Measurements from ENCODE around the gene GRID1.

GRID1 gene

DNA sequence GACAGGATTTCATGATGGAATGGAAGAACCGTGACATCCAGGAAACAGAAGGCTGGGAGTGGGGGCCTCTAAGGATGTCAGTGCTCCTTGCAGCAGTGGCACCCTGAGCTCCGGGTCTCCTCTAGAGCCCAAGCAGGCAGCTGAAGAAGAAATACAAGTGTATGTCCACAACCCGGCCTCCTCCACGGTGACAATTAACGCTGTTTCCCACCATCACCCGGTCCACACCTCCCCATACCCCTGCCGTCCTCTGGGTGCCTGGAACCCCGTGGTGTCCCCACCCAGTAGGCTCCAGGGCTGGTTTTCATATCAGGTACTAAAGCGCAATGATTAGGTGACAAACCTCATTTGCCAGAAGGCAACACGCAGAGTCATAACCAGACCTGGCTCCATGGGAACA, 30.3 kb downstream of the GRID1 start:
- DNase-seq: no peak

DNA sequence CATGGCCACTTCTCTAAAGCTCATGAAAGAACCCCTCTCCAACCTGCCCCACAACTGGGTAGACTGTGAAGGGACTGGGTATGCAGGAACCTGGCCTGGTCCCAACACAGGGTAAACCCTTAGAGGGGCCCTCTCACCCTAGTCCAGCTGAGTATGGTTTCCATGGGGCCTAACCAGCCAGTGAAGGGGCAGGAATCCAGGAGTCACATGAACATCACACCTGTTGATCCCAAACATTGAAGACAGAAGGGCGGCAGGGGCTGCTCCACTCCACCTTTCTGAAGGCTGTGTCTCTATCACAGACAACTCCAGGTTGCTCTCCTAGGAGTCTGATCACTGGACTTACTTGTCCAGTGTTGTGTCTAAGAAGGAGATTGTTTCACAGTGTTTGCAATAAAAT, 30.8 kb downstream of the GRID1 start:
- DNase-seq: no peak

DNA sequence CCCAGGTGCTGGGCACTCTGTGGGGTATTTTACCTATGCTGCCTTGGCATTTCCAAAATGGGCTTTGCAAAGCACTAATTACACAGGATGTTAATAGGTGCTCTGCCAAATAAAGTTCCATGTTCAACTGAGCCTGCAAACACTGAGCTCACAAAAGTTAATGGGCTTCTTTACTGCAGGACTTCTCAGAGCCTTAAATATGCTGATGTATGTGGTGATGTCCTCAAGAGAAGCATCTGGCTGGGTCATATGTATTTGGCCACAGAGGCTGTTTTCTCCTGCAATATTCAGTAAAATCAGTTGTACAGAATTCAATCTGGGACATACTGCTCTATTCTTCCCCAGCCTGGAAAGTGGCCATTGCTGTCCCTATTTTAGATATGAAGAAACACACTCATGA, 31.3 kb downstream of the GRID1 start:
- DNase-seq: no peak

DNA sequence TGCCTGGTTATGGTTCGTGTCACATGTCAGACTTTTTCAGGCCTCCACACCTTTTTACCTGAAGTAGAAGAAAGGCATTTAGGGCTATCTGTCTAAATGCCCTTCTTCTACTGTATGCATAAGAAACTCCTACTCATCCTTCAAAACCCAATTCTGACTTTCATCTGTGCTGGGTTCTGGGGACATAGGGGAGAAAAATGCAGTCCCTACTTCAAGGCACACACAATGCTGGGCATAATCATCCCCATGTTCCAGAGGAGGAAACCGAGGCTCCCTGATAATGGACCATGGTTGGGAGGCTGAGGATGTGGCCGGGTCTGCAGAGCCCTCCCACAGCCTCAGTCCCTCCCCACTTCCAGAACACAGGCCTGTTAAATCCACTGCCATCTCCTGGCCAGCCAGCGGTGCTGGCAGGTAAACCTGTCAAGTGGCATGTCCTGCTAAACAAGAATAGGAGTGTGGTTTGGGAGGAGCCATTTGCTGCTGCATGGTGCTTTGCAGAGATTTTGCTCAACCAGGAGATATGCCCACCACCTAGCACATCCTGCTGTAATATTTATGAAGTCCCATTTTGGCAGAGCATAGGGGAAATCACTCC, 32.0 kb downstream of the GRID1 start:
- DNase-seq: no peak

DNA sequence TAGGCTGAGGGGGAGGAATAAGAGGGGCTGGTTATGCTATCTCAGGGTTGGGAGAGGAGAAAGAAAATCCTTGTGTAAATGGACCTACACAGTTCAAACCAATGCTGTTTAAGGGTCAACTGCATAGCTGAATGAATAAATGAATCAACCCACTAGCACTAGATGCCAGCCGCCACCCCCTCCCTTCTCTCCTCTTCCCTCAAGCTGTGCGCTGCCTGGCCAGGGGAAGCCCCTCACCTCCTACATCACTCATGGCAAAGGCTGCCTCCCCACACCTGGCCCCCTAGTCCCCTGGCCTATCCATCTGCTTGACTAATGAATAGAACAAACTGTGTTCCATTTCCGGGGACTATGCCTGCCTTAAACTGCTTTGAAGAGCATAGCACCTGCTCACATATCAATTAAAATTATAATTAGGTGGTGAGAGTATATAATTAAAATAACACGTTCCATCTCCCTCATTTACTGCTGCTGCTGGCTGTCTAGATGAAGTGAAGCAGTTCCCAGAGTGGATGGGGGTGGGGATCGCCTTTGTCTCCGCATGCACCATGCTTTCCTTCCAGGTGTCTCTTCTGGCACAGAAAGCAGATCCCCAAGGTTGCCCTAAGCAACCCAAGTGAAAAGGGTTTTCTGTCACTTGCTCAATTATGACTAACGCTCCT, 32.6 kb downstream of the GRID1 start:
- DNase-seq: no peak

DNA sequence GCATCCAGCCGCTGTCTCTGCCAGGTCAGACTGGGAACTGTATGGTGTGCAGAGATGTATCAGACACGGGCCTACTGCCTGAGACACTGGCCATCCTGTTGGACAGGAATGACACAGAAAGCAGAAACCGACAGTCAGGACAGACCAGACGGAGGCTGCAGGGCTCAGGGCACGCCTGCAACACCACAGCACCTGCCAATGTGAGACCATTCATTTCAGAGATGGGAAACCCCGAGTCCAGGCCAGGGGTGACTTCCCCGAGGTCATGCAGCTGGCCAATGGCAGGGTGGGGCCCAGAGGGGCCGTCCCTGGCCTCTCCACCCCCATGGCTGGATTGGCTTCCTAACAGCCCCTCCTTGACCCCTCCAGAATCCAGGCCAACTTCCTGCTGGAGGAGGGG, 34.7 kb downstream of the GRID1 start:
- no peak for DNase-seq

DNA sequence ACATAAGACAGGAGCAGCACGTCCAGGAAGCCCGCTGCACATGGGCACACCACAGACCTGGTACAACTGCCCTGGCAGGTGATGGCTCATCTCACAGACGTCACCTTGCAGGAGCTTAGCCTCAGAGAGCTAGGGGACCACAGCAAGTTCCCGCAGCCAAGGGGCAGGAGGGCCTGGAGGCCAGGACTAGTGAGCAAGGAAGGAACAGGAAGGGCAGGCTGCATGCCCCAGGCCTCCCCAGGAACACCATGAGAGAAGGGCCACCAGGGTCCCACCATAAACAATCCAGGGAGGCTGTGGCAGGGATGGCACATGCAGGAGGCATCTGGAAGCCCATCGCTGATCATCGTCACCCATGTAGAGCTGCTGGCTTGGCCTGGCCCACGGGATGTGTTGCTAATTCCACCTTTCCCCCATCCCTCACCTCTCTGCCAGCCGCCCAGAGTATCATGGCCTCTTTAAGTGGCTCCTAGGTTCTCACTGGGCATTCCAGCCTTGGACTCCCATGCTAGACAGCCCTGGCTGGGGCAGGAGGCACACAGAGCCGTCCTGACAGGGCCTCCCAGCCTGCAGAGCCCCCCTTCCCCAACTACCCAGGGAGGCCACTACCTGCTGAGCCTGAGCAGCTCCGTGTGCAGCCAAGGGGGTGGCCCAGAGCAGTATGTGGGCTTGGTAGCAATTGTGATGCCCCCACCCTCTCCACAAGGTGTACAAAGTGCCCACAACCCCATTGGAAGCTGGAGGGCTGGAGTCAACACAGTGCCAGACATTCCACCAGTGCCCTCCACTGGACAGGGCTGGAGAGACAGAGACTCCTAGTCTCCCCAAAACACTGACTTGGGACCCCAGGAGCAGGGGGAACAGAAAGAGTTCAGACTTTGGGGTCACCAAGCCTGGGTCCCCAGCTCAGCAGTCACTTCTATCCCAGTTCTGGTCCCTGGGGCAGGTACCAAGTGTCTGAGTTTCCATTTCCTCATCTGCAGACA, 35.5 kb downstream of the GRID1 start:
- DNase-seq: no peak

DNA sequence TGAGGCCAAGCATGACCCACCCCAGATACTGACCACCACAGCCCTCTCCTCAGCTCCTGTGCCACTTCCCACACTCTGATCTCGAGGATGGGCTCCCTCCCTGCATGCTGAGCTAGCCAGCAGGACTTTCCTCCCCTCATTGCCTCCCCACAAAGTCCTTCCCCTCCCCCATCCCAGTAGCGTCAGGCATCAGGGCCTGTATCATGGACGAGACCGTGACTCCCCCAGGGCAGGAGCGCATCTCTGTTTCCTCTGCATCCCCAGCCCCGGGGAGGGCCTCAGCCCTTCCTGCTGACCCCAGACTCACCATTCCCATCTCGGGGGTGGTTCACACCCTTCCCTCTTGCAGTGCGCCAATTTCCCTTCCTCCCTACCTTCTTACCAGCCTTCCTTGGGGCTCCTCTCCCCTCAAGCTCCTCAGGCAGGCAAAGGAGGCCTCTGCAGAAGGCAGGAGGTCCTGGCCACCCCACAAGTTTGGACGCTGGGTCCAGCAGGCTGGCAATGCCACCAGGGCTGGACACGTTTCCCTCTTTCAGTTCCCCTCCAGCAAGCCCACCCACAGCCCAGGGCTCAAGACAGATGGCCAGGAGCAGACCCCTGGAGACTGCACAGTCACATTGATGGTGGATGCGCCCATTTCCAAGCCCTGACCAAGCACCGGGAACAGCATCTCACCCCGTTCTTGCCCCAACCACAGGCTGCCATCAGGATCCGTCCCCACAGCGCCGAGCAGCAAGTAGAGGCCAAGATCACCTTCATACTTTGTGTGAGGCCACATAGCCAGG, 36.5 kb downstream of the GRID1 start:
- DNase-seq: no peak

DNA sequence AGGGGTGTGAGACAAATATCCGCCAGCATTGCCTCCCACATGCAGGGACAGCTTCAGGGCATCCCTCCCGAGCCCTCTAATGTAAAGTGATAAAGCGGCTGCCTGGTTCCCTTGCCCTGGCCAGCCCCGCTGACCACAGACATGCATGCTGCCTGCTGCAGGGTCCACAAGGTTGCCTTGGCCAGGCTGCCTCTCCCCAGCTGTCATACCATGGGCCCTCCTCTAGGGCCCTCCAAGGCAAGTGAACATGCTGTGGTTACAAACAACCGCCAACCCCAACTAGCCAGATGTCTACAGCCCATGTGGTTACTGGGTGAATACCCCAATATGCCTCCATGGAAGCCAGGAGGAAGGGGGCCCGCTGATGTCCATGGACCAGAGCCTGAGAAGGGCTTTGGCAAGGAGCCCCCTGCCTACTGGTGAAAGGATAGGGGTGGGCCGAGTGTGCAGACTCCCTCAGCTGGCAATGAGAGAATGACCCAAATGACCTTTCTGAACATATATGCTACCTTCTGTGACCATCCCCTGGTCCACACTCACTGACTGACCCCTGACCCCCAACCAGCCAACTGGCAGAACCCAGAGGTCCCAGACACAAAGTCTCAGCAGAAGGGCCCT, 37.4 kb downstream of the GRID1 start:
- DNase-seq: no peak

DNA sequence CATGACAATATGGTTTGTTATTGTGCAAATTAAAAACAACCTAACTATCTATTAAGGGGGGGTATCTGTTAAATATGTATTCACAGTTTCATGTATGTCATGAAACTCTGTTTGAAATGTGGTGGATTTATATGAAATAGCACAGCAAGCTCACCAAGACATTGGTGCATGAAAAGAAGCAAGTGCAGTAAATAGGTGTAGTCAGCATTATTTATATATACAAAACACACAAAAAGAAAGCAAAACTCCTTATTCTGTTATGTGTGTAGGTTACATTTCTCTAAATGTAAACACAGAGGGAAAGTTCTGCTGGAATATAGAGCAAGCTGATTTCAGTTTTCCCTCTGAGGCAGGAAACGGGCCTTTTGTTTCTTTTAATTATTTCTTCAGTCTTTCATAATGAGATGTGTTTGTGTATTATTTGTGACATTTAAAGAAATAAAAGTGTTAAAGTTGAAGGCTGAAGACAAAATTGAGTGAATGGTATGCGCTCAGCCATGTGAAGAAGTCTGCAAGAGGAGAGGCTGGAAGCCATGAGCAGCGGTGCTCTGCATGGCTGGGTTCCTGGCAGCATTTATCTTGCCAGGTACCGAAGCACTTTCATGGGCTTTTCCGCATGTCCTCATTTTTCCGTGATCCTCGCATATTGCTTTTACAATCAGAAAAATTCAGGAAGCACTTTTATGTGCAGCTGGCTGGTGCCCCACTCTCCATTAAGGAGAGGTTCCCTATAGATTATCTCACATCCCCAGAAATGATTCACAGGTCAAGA, 38.5 kb downstream of the GRID1 start:
- no peak for DNase-seq

DNA sequence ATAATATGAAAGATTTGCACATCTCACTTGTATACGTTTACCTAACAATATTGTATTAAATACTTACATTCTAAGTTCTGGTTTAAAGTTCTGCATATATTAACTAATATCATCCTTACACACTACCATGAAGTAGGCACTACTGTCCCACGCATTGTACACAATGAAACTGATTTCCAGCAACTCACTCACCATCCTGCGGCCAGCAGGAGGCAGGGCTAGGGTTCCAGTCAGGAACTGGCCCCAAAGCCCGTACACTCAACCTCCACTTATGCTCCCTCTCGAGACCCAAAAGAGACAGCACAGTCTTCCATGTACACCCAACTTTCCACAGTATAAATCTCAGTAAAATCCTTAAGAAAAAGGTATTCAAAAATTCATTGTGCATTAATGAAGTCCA, 41.4 kb downstream of the GRID1 start:
- DNase-seq: no peak

DNA sequence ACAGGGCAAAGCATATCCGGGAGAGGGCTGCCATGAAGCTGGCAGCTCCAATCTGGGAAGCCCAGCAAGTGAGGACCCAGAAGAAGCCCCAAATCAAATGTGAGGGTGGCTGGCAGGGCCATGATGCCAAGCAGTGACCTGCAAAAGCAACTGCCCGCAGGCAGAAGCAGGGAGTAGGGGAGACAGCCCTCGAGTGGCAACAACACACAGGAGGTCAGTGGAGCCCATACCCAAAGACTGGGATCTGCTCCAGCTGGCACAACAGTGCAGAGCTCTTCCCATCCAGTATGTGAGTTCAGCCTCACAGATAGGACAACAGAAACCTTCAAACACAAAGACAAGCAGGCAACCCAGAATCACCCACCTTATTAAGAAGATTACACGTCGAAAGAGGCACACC, 45.0 kb downstream of the GRID1 start:
- DNase-seq: no peak

DNA sequence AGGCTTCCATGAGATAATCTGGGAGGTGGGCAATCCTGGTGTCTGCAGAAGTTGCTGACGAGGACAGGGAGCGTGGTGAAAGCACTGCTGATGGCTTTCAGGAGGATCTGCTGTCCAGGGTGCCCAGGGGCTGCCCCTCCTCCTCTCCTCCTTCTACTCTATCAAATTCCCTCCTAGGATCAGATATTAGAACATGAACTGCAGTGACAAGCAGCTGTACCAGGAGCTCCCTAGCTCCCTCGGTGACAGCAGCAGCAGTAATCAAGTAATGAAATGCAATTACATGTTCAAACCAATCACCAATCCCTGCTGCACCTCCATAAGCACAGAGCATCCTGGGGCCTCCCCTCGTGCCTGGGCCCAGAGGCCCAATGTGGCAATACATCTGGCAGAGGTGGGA, 46.9 kb downstream of the GRID1 start:
- DNase-seq: no peak

DNA sequence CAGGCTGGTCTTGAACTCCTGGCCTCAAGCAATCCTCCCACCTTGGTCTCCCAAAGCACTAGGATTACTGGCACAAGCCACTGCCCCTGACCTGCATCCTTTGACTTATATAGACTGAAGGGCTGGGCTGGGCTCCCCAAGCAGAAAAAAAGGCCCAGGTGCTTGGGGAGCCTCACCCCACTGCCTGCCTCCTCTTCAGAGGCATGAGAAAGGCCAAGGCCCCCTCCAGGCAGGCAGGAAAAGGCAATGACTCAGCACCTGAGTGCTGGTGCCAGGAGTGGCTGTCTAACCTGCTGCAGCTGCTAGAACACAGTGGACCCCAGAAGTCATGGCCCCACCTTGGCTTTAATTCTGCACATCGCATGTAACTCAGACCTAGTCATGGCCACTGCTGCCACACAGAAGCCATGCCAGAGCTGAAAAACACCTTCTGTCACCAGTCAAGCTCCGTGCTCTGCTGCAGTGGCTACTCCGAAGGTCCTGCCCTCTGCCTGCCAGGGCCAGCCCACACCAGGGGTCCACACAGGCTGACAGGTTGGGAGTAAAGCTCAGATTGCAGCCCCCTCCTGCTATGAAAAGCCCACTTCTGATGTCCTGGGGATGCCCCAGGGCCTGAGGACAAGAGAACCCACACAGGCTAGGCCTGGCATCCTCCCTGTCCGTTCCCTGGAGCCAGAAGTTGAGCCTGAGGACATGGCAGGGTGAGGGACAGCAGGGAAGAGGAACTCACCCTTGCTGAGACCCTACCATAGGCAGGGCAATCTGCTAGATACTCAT, 48.5 kb downstream of the GRID1 start:
- DNase-seq: no peak

DNA sequence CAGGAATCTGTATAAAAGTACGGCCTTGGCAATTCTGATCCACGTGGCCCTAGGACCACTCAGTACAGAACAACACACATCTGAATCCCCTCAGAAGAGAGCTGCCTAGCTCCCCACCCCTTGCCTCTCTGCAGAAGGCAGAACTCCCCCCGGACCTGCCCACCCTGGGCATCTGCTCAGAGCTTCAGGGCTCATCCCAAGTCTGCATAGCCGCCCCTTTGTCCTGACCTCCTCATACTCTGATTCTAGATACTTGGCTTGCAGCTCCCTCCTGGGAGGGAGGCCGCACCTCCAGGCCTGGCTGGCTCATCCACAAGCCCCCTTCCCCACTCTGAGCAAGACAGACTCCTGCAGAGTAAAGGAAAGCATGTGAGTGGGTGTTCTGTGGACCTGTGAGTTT, 49.6 kb downstream of the GRID1 start:
- DNase-seq: no peak

DNA sequence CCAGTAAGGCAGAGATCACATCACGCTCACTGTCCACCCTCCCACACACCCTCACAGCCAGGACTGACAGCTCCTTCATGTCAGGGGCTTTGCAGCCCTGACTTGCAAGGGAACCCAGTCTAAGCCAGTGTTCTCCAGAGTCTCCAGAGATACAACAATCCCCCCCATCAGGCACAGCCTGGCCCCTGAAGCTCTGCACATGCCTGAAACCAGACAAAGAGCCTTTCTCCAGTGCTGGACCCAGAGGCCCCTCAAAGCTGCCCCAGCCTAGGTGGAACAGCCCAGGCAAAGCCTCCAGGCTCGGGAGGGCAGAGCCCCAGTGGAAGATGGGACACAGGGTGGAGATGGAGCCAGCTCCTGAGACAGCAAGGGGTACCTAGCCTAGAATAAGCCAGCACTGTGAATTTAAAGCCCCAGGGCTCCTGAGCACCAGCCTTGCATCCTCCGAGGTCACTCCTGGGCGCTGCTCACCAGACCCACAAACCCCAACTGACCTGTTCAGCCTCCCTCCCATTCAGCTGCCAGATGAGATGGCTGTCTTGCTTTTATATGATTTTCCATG, 50.2 kb downstream of the GRID1 start:
- DNase-seq: no peak

DNA sequence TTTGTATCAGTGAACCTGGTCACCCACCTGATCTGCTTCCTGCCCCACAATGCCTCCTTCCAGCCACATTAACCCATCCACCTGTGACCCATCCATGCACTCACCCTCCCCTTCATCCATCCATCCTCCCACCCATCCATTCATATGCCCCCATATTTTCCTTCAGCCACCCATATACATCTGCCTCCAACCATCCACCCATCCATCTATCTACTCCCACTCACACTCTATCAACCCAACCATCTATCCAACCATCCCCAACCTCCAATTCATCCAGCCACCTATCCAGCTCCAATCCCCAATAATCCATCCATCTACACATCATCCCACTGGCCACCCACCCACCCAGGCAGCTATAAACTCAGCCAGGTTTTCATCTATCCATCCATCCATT, 51.0 kb downstream of the GRID1 start:
- DNase-seq: no peak

DNA sequence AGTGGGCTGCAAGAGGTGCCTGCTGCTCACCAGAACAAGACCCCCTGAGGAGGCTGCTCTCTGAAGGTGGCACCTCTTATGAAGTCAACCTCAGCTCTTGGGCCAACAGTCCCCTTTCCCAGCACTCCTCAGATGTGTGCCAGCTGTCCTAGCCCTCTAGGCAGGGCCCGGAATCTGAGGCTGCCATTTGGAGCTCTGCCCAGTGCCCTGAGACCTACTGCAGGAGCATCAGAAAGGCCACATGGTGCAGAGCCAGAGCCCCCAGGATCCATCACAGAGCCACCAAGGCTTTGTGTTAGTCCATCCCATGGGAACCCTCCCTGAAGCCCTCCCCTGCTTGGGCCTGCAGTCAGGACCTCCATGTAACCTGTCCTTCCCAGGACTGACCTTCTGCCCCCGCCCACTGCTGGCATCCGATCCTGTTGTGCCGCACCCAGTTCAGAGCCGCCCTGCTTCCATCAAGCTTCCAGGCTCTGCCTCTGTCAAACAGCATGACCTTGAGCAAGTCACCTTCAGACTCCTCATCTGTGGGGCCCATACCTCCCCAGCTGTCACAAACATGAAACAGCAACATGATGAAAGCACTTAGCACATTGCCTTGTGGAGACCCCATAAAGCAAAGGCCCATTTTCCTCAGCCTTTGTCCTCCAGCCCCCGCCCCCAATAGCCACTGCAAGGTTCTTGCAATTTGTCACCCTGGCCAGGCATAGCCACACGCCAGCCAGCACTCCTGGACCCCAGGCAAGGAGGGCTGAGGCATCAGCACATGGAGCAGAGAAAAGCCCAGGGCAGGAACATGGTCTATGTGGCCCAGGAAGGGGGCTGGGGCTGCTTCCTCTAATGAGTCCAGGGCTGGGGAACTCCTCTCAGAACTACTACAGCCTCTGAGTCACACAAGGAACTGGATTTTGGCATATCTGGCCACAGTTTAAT, 51.7 kb downstream of the GRID1 start:
- no peak for DNase-seq

DNA sequence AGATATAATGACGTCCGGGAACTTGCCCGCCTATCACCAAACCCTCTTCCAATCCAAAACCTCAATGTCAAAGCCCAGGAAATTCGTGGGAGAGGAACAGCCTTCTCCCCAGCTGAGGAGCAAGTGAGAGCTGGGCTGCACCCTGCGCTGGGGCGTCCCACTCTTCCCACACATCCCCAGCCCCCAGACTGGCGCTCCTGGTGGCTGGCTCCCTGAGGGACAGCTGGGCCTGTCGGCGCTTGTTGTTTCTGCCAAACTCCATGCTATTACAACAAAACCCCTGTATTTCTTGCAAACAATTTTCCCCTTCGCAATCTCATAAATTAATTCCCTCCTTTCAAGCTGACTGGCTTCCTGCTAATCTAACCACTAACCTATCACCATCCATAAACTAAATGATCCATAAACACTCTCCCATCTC, 53.0 kb downstream of the GRID1 start:
- DNase-seq: no peak
